ENCODE results near the gene TNIK. TPM values are rescaled to one million over a fixed set of nuclear protein-coding genes. Genes with fewer than 3 reads are reported as not detected.
A peak's percentile ranks its signal among the peaks of the same experiment; 100 is the strongest.
"Not testable (repeated sequence)": the region's sequence is repeated elsewhere in the genome, so short reads cannot be mapped to it uniquely, and the experiment has no call there.

Gene TNIK
- total and polyA plus RNA-seq, 2 of the 4 experiments (the other 2 are of a cell fraction): 3.4 to 6.3 TPM

DNA sequence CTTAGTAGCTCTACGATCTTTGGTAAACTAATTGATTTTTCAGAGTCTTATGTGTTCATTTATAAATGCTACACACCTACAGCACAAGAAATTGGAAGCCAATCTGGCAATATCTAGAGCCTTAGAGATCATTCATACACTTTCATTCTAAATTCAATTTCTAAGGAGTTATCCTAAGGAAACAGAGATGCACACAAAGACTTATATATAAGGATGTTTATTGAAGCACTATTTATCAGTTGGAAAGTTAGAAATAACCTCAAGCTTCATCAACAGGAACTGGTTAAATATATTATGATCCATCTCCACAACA, 12.7 kb downstream of the TNIK start:
- H3K9me1 ChIP-seq (ENCODE audit: insufficient read depth, low read length); H3K4me1 ChIP-seq (ENCODE audit: control insufficient read depth, insufficient read depth, low read length); H3K4ac ChIP-seq (ENCODE audit: low read depth, low read length); H4K8ac ChIP-seq (ENCODE audit: low read depth in 2 of 2, low read length in 2 of 2); H3K23ac ChIP-seq (ENCODE audit: low read depth, low read length); H2AFZ ChIP-seq (replicated peaks; ENCODE audit: low read length, poor library complexity); BruUV-seq (replicated peaks); H3K56ac ChIP-seq (ENCODE audit: extremely low read depth, insufficient read depth, low read length); H3K27me3 ChIP-seq (ENCODE audit: control insufficient read depth, insufficient read depth, low read length); H3K79me1 ChIP-seq (ENCODE audit: low read depth in 1 of 2, low read length in 2 of 2); H3K14ac ChIP-seq (replicated peaks; ENCODE audit: low read depth, low read length); H3K18ac ChIP-seq (ENCODE audit: low read depth, low read length); H2BK20ac ChIP-seq (ENCODE audit: low read depth, low read length); H2AK5ac ChIP-seq (ENCODE audit: low read depth, low read length); H4K91ac ChIP-seq (ENCODE audit: insufficient read depth, low read depth, low read length); ATAC-seq (ENCODE audit: low read depth); H3K4me3 ChIP-seq (ENCODE audit: insufficient read depth, low read depth, low read length); intact Hi-C loops (cut with micrococcal nuclease); POLR2A ChIA-PET (ENCODE audit: unreplicated experiment); H2BK5ac ChIP-seq (ENCODE audit: low read depth, low read length, poor library complexity, severe bottlenecking); DNase-seq; H2AK9ac ChIP-seq (replicated peaks; ENCODE audit: low read depth, low read length, poor library complexity); H4K20me1 ChIP-seq (ENCODE audit: insufficient read depth, low read length); H3K27ac ChIP-seq (ENCODE audit: insufficient read depth, low read length); H2BK120ac ChIP-seq (ENCODE audit: low read depth, low read length); H4K5ac ChIP-seq (ENCODE audit: low read depth, low read length); dilution Hi-C loops (cut with HindIII; ENCODE audit: low sequenced_read_pairs, unreplicated experiment); H3K9ac ChIP-seq (ENCODE audit: low read depth, low read length); in situ Hi-C loops (cut with MboI; ENCODE audit: low sequenced_read_pairs); H2BK15ac ChIP-seq (ENCODE audit: low read depth, low read length); H3K9me3 ChIP-seq (ENCODE audit: control insufficient read depth, insufficient read depth, low read length); H3K36me3 ChIP-seq (ENCODE audit: control insufficient read depth, insufficient read depth, low read length): not testable (repeated sequence)
- CTCF ChIA-PET: interaction anchor here (1.7 kb wide), 1 partner anchor 13 kb away, joined by 5 read pairs; the partner anchor contains the start of gene TNIK
- 0 out of 2 replicates have a peak overlapping the region, but pooled peaks have one; percentile 7 for H3K4me2 ChIP-seq (ENCODE audit: low read depth, low read length)
- WGBS, 2 experiments (ENCODE audit: extremely low coverage in 2 of 2, insufficient read length in 1 of 2): no CpG with 5 or more reads among the region's 1 CpG

Measured in IMR-90 (cell line).